ENCODE measurements around the gene ZNF414.
"Not testable (repeated sequence)": the region's sequence is repeated elsewhere in the genome, so short reads cannot be mapped to it uniquely, and the experiment has no call there.

ZNF414 gene

GRCh38 chr19:8517551-8518442 lies 3.8 kb upstream of the ZNF414 start:
- DNase-seq = peak; percentile 66 to 73

- DNase-seq = peak; percentile 69 to 74
These were observed 1.4 kb upstream of the ZNF414 start for GRCh38 chr19:8515317-8515716.

- DNase-seq = not testable (repeated sequence)
These were observed 590 bp upstream of the ZNF414 start for GRCh38 chr19:8514505-8515009.

GRCh38 chr19:8513036-8513686 lies 806 bp downstream of the ZNF414 start:
- no peak for DNase-seq

- peak in 1 of 2 donors; percentile 19 for DNase-seq
These were observed 1.6 kb downstream of the ZNF414 start for GRCh38 chr19:8512115-8512967.

GRCh38 chr19:8511573-8512101 lies 2.3 kb downstream of the ZNF414 start:
- no peak for DNase-seq

- no peak for DNase-seq
These were observed 3.3 kb downstream of the ZNF414 start for GRCh38 chr19:8510589-8511115.

GRCh38 chr19:8506402-8506957 lies 7.5 kb downstream of the ZNF414 start:
- DNase-seq = no peak

- DNase-seq = peak; percentile 58 to 67
These were observed 8.1 kb downstream of the ZNF414 start for GRCh38 chr19:8505680-8506401.

GRCh38 chr19:8504919-8505318 lies 9.0 kb downstream of the ZNF414 start:
- DNase-seq = no peak

- no peak for DNase-seq
These were observed 9.8 kb downstream of the ZNF414 start for GRCh38 chr19:8504171-8504570.

- peak in 1 of 2 donors; percentile 21 for DNase-seq
These were observed 10.5 kb downstream of the ZNF414 start for GRCh38 chr19:8503510-8503909.

GRCh38 chr19:8501981-8502380 lies 12.0 kb downstream of the ZNF414 start:
- no peak for DNase-seq

- DNase-seq = no peak
These were observed 12.5 kb downstream of the ZNF414 start for GRCh38 chr19:8501516-8501915.

GRCh38 chr19:8500158-8500557 lies 13.8 kb downstream of the ZNF414 start:
- DNase-seq = no peak

GRCh38 chr19:8499048-8499833 lies 14.7 kb downstream of the ZNF414 start:
- no peak for DNase-seq

GRCh38 chr19:8498295-8498694 lies 15.7 kb downstream of the ZNF414 start:
- no peak for DNase-seq

GRCh38 chr19:8494158-8494557 lies 19.8 kb downstream of the ZNF414 start:
- peak in 1 of 2 donors; percentile 27 for DNase-seq

- no peak for DNase-seq
These were observed 22.4 kb downstream of the ZNF414 start for GRCh38 chr19:8491574-8491973.

- DNase-seq = no peak
These were observed 23.1 kb downstream of the ZNF414 start for GRCh38 chr19:8490873-8491272.

GRCh38 chr19:8490395-8490760 lies 23.6 kb downstream of the ZNF414 start:
- no peak for DNase-seq

All from CD4-positive, alpha-beta T cell treated with Interleukin-4 for 1 hour (primary cell).